Central memory CD8-positive, alpha-beta T cell (primary cell): ENCODE measurements around the gene MYO3B.

ENCODE experiments used
- ATAC-seq: fragments of 150-1000 bp; cut with Tn5 transposase; replicated peaks from 2 replicates; pipeline ENCODE4 v1.10.0; 2022; ENCODE audit warnings: mild to moderate bottlenecking, moderate FRiP score, moderate number of reproducible peaks; ENCODE audit not compliant: poor library complexity, severe bottlenecking; ENCODE audit errors: extremely low read depth
- DNase-seq, 2 donors: peaks; one replicate each; pipeline ENCODE4 v3.0.0; 2021; ENCODE audit warnings: low spot score in 2 of 2
- H3K27ac Mint-ChIP-seq: one replicate; pipeline ENCODE4 v1.8.0; 2022; ENCODE audit warnings: low read depth, mild to moderate bottlenecking, moderate library complexity, mixed read lengths
- H3K27me3 Mint-ChIP-seq: one replicate; pipeline ENCODE4 v1.8.0; 2022; ENCODE audit warnings: mixed read lengths
- H3K36me3 Mint-ChIP-seq: one replicate; pipeline ENCODE4 v1.8.0; 2022; ENCODE audit warnings: mild to moderate bottlenecking, moderate library complexity, mixed read lengths; ENCODE audit not compliant: insufficient read depth
- H3K4me1 Mint-ChIP-seq: one replicate; pipeline ENCODE4 v1.8.0; 2022; ENCODE audit warnings: mixed read lengths
- H3K4me3 Mint-ChIP-seq: one replicate; pipeline ENCODE4 v1.8.0; 2022; ENCODE audit warnings: mild to moderate bottlenecking, moderate library complexity, mixed read lengths
- H3K9me3 Mint-ChIP-seq: one replicate; pipeline ENCODE4 v1.8.0; 2022; ENCODE audit warnings: mixed read lengths

MYO3B gene

GRCh38 chr2:170313992-170314348 is 136.0 kb downstream of the MYO3B start:
- Mint-ChIP-seq H3K4me1 (no peaks in the 10 kb centered on the region), H3K9me3 (no peaks in the 10 kb centered on the region), H3K27me3 (peaks cover 63% of the 10 kb centered on the region), H3K36me3 (no peaks in the 10 kb centered on the region), H3K4me3 (no peak overlapping the region), H3K27ac (no peak overlapping the region)
- DNase-seq (no peak), ATAC-seq (no peak)

GRCh38 chr2:170314744-170315447 is 136.9 kb downstream of the MYO3B start:
- Mint-ChIP-seq H3K27ac (no peak overlapping the region), H3K4me1 (no peaks in the 10 kb centered on the region), H3K9me3 (no peaks in the 10 kb centered on the region), H3K36me3 (no peaks in the 10 kb centered on the region), H3K27me3 (peaks cover 64% of the 10 kb centered on the region), H3K4me3 (no peak overlapping the region)
- DNase-seq (no peak), ATAC-seq (no peak)

- Mint-ChIP-seq H3K4me1 (no peaks in the 10 kb centered on the region), H3K36me3 (no peaks in the 10 kb centered on the region), H3K27ac (no peak overlapping the region), H3K9me3 (no peaks in the 10 kb centered on the region), H3K27me3 (peaks cover 28% of the 10 kb centered on the region), H3K4me3 (no peak overlapping the region)
- DNase-seq: no peak
- ATAC-seq: no peak
Observed at GRCh38 chr2:170320948-170321347, 143.0 kb downstream of the MYO3B start.

GRCh38 chr2:170321526-170321925 is 143.6 kb downstream of the MYO3B start:
- peaks cover 26% of the 10 kb centered on the region for H3K27me3 Mint-ChIP-seq
- H3K9me3 Mint-ChIP-seq: no peaks in the 10 kb centered on the region
- no peak overlapping the region for H3K4me3 Mint-ChIP-seq
- no peaks in the 10 kb centered on the region for H3K36me3 Mint-ChIP-seq
- ATAC-seq (no peak), DNase-seq (no peak)
- no peak overlapping the region for H3K27ac Mint-ChIP-seq
- no peaks in the 10 kb centered on the region for H3K4me1 Mint-ChIP-seq

- Mint-ChIP-seq H3K4me1 (no peaks in the 10 kb centered on the region), H3K4me3 (no peak overlapping the region), H3K27ac (no peak overlapping the region), H3K9me3 (no peaks in the 10 kb centered on the region), H3K27me3 (peaks cover 19% of the 10 kb centered on the region), H3K36me3 (no peaks in the 10 kb centered on the region)
- DNase-seq (no peak), ATAC-seq (no peak)
Observed at GRCh38 chr2:170322140-170322766, 144.3 kb downstream of the MYO3B start.

DNA sequence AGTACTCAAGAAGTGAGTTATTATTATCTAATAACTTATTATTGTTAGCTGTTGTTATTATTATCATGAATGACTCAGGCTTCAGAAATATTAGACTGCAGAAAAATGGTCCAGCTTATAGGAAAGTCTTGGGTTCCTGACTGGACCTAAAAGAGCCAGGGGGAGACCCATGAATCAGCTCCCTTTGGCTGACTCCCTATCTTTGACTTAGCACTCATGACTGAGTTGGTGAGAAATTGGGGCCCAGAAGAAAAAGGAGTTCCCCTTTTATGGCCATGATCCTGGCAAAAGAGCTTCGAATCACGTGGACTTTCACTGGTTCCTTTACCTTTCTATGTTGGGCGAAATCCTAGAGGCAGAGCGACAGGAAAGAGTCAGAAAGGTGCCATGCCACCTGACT is 145.8 kb downstream of the MYO3B start:
- DNase-seq (no peak), ATAC-seq (no peak)
- no peak overlapping the region for H3K27ac Mint-ChIP-seq
- no peaks in the 10 kb centered on the region for H3K36me3 Mint-ChIP-seq
- no peak overlapping the region for H3K4me3 Mint-ChIP-seq
- H3K4me1 Mint-ChIP-seq: no peaks in the 10 kb centered on the region
- H3K27me3 Mint-ChIP-seq: peaks cover 9% of the 10 kb centered on the region
- H3K9me3 Mint-ChIP-seq: no peaks in the 10 kb centered on the region

- H3K36me3 Mint-ChIP-seq: no peaks in the 10 kb centered on the region
- H3K4me1 Mint-ChIP-seq: no peaks in the 10 kb centered on the region
- H3K4me3 Mint-ChIP-seq: no peak overlapping the region
- DNase-seq: peak in 1 of 2 donors; percentile 10
- no peaks in the 10 kb centered on the region for H3K9me3 Mint-ChIP-seq
- no peak for ATAC-seq
- H3K27me3 Mint-ChIP-seq: no peaks in the 10 kb centered on the region
- no peak overlapping the region for H3K27ac Mint-ChIP-seq
Observed at GRCh38 chr2:170324640-170325046, 146.7 kb downstream of the MYO3B start.

GRCh38 chr2:170330881-170331280 is 152.9 kb downstream of the MYO3B start:
- no peaks in the 10 kb centered on the region for H3K4me1 Mint-ChIP-seq
- ATAC-seq (no peak), DNase-seq (no peak)
- no peak overlapping the region for H3K27ac Mint-ChIP-seq
- H3K27me3 Mint-ChIP-seq: peaks cover 47% of the 10 kb centered on the region
- no peaks in the 10 kb centered on the region for H3K36me3 Mint-ChIP-seq
- no peaks in the 10 kb centered on the region for H3K9me3 Mint-ChIP-seq
- H3K4me3 Mint-ChIP-seq: no peak overlapping the region

DNA sequence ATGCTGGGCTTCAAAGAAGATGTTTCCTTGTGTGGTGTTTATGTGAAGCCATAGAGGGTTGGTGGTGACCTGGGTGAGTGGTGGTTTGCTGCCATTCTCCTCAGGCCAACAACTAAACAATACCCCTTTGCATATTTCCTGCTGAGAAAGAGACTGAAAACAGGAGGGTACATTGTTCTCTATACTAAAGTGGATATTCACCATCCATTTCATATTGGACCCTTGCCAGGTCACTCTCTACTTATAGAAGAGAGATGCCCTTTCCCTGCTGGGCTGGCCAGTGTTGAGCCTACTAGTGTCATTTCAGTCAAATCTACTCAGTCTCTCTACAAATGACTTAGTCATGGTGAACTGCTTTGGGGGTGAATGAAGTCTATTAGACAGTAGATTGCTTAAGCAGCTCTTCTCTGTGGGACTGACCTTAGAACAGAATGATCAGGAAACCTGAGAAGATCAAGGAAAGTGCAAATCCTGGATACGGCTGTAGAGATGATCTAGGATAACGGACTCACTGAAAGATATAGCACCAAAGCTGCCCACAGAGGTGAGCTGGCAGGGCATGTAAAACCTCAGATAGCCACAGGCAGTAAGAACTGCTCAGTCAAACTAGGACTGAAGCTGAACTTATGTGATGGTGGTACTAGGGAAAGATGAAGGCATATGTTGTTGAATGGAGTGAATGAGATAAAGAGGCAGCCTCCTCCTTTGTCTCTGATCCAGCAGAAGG is 154.9 kb downstream of the MYO3B start:
- Mint-ChIP-seq H3K27me3 (peaks cover 47% of the 10 kb centered on the region), H3K4me3 (no peak overlapping the region), H3K36me3 (no peaks in the 10 kb centered on the region), H3K27ac (no peak overlapping the region), H3K4me1 (no peaks in the 10 kb centered on the region), H3K9me3 (no peaks in the 10 kb centered on the region)
- DNase-seq: no peak
- no peak for ATAC-seq

GRCh38 chr2:170335351-170335750 is 157.4 kb downstream of the MYO3B start:
- ATAC-seq: no peak
- Mint-ChIP-seq H3K4me3 (no peak overlapping the region), H3K4me1 (no peaks in the 10 kb centered on the region), H3K9me3 (no peaks in the 10 kb centered on the region), H3K27ac (no peak overlapping the region), H3K27me3 (peaks cover 47% of the 10 kb centered on the region), H3K36me3 (no peaks in the 10 kb centered on the region)
- no peak for DNase-seq

DNA sequence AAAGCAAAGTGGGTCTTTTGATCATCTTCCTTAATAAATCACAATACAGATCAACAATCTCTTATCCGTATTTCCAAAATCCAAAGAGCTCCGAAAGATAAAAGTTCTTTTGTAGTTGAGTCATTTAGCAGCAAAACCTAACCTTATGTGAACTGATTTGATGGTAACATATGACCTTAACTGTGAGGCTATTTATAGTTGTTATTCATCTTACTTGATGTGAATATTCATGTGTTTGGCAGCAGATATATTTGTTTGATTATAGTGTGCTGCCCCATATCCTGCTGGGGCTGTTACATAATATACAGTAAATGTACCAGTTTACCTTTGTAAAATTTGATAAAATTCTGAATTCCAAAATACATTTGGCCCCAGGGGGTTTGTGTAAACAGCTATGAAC is 158.5 kb downstream of the MYO3B start:
- Mint-ChIP-seq H3K27ac (no peak overlapping the region), H3K27me3 (peaks cover 36% of the 10 kb centered on the region), H3K4me1 (no peaks in the 10 kb centered on the region), H3K36me3 (no peaks in the 10 kb centered on the region), H3K9me3 (no peaks in the 10 kb centered on the region), H3K4me3 (no peak overlapping the region)
- DNase-seq (no peak), ATAC-seq (no peak)

DNA sequence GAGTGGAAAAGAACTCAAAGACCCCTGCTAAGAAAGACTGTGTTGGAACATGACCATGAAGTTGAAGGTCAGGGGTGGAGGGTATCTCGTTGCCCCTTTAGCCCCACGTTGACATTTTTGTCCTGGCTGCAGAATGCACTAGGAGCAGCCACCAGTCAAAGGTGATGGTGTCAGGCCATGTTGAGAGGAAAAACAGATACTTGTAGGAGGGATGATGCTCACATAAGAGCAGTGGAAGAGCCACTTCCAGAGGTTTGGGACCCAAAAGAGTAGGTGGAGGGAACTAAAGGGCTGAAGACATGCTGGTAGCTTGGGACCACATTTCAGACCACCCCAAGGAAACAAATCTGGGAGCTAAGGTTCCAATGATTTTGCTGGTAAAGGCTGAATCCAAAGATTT is 159.0 kb downstream of the MYO3B start:
- DNase-seq (no peak), ATAC-seq (no peak)
- Mint-ChIP-seq H3K27ac (no peak overlapping the region), H3K9me3 (no peaks in the 10 kb centered on the region), H3K27me3 (peaks cover 31% of the 10 kb centered on the region), H3K36me3 (no peaks in the 10 kb centered on the region), H3K4me3 (no peak overlapping the region), H3K4me1 (no peaks in the 10 kb centered on the region)

- Mint-ChIP-seq H3K36me3 (no peaks in the 10 kb centered on the region), H3K27ac (no peak overlapping the region), H3K9me3 (no peaks in the 10 kb centered on the region)
Observed at GRCh38 chr2:170339322-170339721, 161.4 kb downstream of the MYO3B start.

More at GRCh38 chr2:170339322-170339721, 161.4 kb downstream of the MYO3B start:
- DNase-seq: no peak
- Mint-ChIP-seq H3K4me1 (no peaks in the 10 kb centered on the region), H3K4me3 (no peak overlapping the region), H3K27me3 (peaks cover 8% of the 10 kb centered on the region)
- ATAC-seq: no peak
